K562 (cell line): ENCODE data around the gene KLK2. TPM values are rescaled to one million over a fixed set of nuclear protein-coding genes. Genes with fewer than 3 reads are reported as not detected.
A peak's percentile ranks its signal among the peaks of the same experiment; 100 is the strongest.

ENCODE experiments used
- ATF3 ChIP-seq, 2 experiments: fragments of 450-650 bp in 1 of 2; sonication (generic) in 1 of 2; formaldehyde crosslinking in 1 of 2; IDR thresholded peaks in 1 of 2; conservative IDR thresholded peaks in 1 of 2; 2 replicates each; pipeline versions ENCODE4 v1.6.1 to v1.8.1; 2016 to 2023; ENCODE audit warnings: mild to moderate bottlenecking in 2 of 2, moderate library complexity in 2 of 2, inconsistent platforms in 1 of 2, missing genetic modification reagents in 1 of 2
- BACH1 ChIP-seq: fragments of 200-800 bp; sonication (Bioruptor generic); IDR thresholded peaks from 2 replicates; pipeline ENCODE4 v1.6.1; 2016; ENCODE audit warnings: missing genetic modification characterization, missing compliant biosample characterization
- BRD4 ChIP-seq: fragments of 200-600 bp; sonication (generic); IDR thresholded peaks from 2 replicates; pipeline ENCODE4 v1.6.1; 2017; ENCODE audit warnings: inconsistent platforms
- DEAF1 ChIP-seq: fragments of 450-650 bp; formaldehyde crosslinking; IDR thresholded peaks from 2 replicates; pipeline ENCODE4 v1.4.0; 2020; ENCODE audit warnings: mild to moderate bottlenecking, moderate library complexity
- FOSL1 ChIP-seq: fragments of 200-800 bp; sonication (Bioruptor generic); conservative IDR thresholded peaks from 2 replicates; pipeline ENCODE4 v1.6.1; 2016; ENCODE audit warnings: missing genetic modification characterization, missing compliant biosample characterization
- GATAD2B ChIP-seq: fragments of 450-650 bp; IDR thresholded peaks from 2 replicates; pipeline ENCODE4 v1.6.1; 2017; ENCODE audit warnings: mild to moderate bottlenecking, borderline replicate concordance
- HCFC1 ChIP-seq: IDR thresholded peaks from 2 replicates; pipeline ENCODE4 v1.6.1; 2012; ENCODE audit warnings: low read depth, low read length, improper control_type of control experiment
- HES1 ChIP-seq: fragments of 450-650 bp; IDR thresholded peaks from 2 replicates; pipeline ENCODE4 v1.6.1; 2016; ENCODE audit warnings: low read depth, mild to moderate bottlenecking, moderate library complexity
- MEF2A ChIP-seq: IDR thresholded peaks from 2 replicates; pipeline ENCODE4 v1.6.1; 2011; ENCODE audit warnings: low read depth, mild to moderate bottlenecking, low read length, moderate library complexity; ENCODE audit not compliant: control insufficient read depth
- NONO ChIP-seq, 2 experiments: fragments of 200-400 bp in 1 of 2; fragments of 450-650 bp in 1 of 2; formaldehyde crosslinking in 1 of 2; IDR thresholded peaks; 2 replicates each; pipeline ENCODE4 v1.6.1; 2017; ENCODE audit warnings: low read depth in 2 of 2, mild to moderate bottlenecking in 2 of 2, moderate library complexity in 2 of 2, low read length in 1 of 2
- RB1 ChIP-seq: fragments of 450-650 bp; IDR thresholded peaks from 2 replicates; pipeline ENCODE4 v1.6.1; 2017; ENCODE audit warnings: low read depth, mild to moderate bottlenecking
- RHOXF2B ChIP-seq: fragments of 250-450 bp; sonication (Bioruptor Pico); conservative IDR thresholded peaks from 2 replicates; pipeline ENCODE4 v1.5.1; 2021
- SRSF9 ChIP-seq: fragments of 200-400 bp; formaldehyde crosslinking; IDR thresholded peaks from 2 replicates; pipeline ENCODE4 v1.6.1; 2017; ENCODE audit warnings: low read depth, low read length, borderline replicate concordance
- XRCC5 ChIP-seq: fragments of 200-400 bp; formaldehyde crosslinking; IDR thresholded peaks from 2 replicates; pipeline ENCODE4 v1.6.1; 2017; ENCODE audit warnings: low read depth, mild to moderate bottlenecking, low read length
- ZBTB26 ChIP-seq: fragments of 450-650 bp; formaldehyde crosslinking; IDR thresholded peaks from 2 replicates; pipeline ENCODE4 v1.4.0; 2022; ENCODE audit warnings: missing genetic modification characterization
- ZBTB33 ChIP-seq: sonication (generic); formaldehyde crosslinking; IDR thresholded peaks from 2 replicates; pipeline ENCODE4 v1.8.1; 2023; ENCODE audit warnings: mild to moderate bottlenecking, missing genetic modification reagents
- ZFP1 ChIP-seq: fragments of 450-650 bp; formaldehyde crosslinking; IDR thresholded peaks from 2 replicates; pipeline ENCODE4 v1.4.0; 2020; ENCODE audit warnings: mild to moderate bottlenecking, mixed read lengths
- ZNF589 ChIP-seq: fragments of 200-800 bp; sonication (Bioruptor generic); IDR thresholded peaks from 2 replicates; pipeline ENCODE4 v1.6.1; 2016; ENCODE audit warnings: low read depth, missing genetic modification characterization, missing compliant biosample characterization
- ZNF740 ChIP-seq, 3 experiments: fragments of 200-800 bp in 1 of 3; sonication (Bioruptor generic) in 1 of 3; sonication (generic) in 1 of 3; formaldehyde crosslinking in 1 of 3; IDR thresholded peaks; 2 replicates each; pipeline versions ENCODE4 v1.6.1 to v1.8.0; 2016 to 2022; ENCODE audit warnings: mild to moderate bottlenecking in 2 of 3, missing compliant biosample characterization in 2 of 3, missing genetic modification characterization in 2 of 3, missing genetic modification reagents in 1 of 3
- polyA plus RNA-seq, 8 experiments: library from polyadenylated mRNA; depleted of rRNA in 4 of 8; stranded (reverse) in 5 of 8; unstranded in 3 of 8; fragments of >200 nt; fragmentation: Nextera tagmentation in 2 of 8; fragmentation: Illumina TruSeq in 1 of 8; extraction: Ambion mirVana in 2 of 8; extraction: Trizol in 1 of 8; gene quantifications; 2 replicates each; pipeline versions ENCODE4 v1.2.1 to v1.2.3, GENCODE V29; 2011 to 2014; ENCODE audit warnings: inconsistent platforms in 1 of 8, missing spikeins in 1 of 8
- total RNA-seq, 7 experiments: library from RNA; depleted of rRNA in 6 of 7; stranded (reverse); fragments of >200 nt in 6 of 7; fragmentation: Illumina TruSeq in 2 of 7; extraction: Trizol in 2 of 7; gene quantifications; 2 replicates each; pipeline versions ENCODE4 v1.2.1 to v1.2.3, GENCODE V29; 2011 to 2021; ENCODE audit warnings: low replicate concordance in 1 of 7

KLK2 gene
- total and polyA plus RNA-seq, 9 of the 15 experiments (the other 6 are each of a cell fraction or from before 2014, with no cell fraction given) = 0.11 to 0.47 (median 0.23) TPM; not detected in 1

- no peak for TF ChIP-seq ZNF740 (CRISPR knock-in tag; IDR thresholded peaks at IDR 0.05)
- no peak for TF ChIP-seq ZNF740 (tag; IDR thresholded peaks at IDR 0.05)
- no peak for TF ChIP-seq SRSF9
- peak; percentile 85 for TF ChIP-seq HCFC1
- TF ChIP-seq ATF3 (IDR thresholded peaks at IDR 0.05) = peak; percentile 98
- peak; percentile 85 for TF ChIP-seq ATF3 (CRISPR knock-in tag; conservative IDR thresholded peaks at IDR 0.05)
- TF ChIP-seq ZBTB33 (CRISPR knock-in tag) = peak; percentile 82
- TF ChIP-seq FOSL1 (tag) = peak; percentile 51; the same call in 1 of the 2 replicates
- TF ChIP-seq XRCC5 = peak; percentile 90
- TF ChIP-seq ZNF589 = peak; percentile 51; the same call in 1 of the 2 replicates
- no peak for TF ChIP-seq GATAD2B
- 0 out of 4 replicates have a peak, but pooled peaks of 1 of the 2 experiments have one; percentile 64 for TF ChIP-seq NONO (IDR thresholded peaks at IDR 0.05; ENCODE audit: low read depth in 2 of 2, low read length in 1 of 2)
- TF ChIP-seq RHOXF2B (CRISPR knock-in tag) = no peak
- TF ChIP-seq ZBTB26 = no peak
- peak; percentile 93 for TF ChIP-seq RB1
- no peak for TF ChIP-seq ZFP1 (CRISPR knock-in tag)
- no peak for TF ChIP-seq MEF2A
- peak; percentile 70 for TF ChIP-seq BACH1 (tag)
- TF ChIP-seq BRD4 = no peak
- TF ChIP-seq DEAF1 (CRISPR knock-in tag) = peak; percentile 77; the same call in 1 of the 2 replicates
- TF ChIP-seq HES1 = no peak
These were observed 2.7 kb upstream of the KLK2 start (continued) for GRCh38 chr19:50870417-50871089.
